IPS DF 4.7 (cell line): ENCODE data around the gene ALPK3.

Experiments used
- DNase-seq: peaks from one replicate; pipeline ENCODE4 v3.0.0-alpha.2; 2013; ENCODE audit warnings: low spot score; ENCODE audit errors: extremely low read depth

ALPK3 gene

GRCh38 chr15:84816694-84817465 is at the start of gene ALPK3:
Gene ALPK3, plus strand, starts transcription at chr15:84817356. Its CDS starts 97 bp downstream, at chr15:84817453.
- no peak for DNase-seq

GRCh38 chr15:84772031-84772430 is 45.1 kb upstream of the ALPK3 start:
- DNase-seq = no peak

- no peak for DNase-seq
These were observed 44.7 kb upstream of the ALPK3 start for GRCh38 chr15:84772467-84772866.

- no peak for DNase-seq
These were observed 43.4 kb upstream of the ALPK3 start for GRCh38 chr15:84773716-84774115.

- DNase-seq = no peak
These were observed 41.2 kb upstream of the ALPK3 start for GRCh38 chr15:84775867-84776449.

GRCh38 chr15:84778194-84778593 is 39.0 kb upstream of the ALPK3 start:
- DNase-seq = no peak

- no peak for DNase-seq
These were observed 36.7 kb upstream of the ALPK3 start for GRCh38 chr15:84780492-84780891.

- no peak for DNase-seq
These were observed 35.7 kb upstream of the ALPK3 start for GRCh38 chr15:84781495-84781894.

GRCh38 chr15:84782346-84782745 is 34.8 kb upstream of the ALPK3 start:
- DNase-seq = no peak

- DNase-seq = no peak
These were observed 33.5 kb upstream of the ALPK3 start for GRCh38 chr15:84783493-84784251.

- no peak for DNase-seq
These were observed 32.9 kb upstream of the ALPK3 start for GRCh38 chr15:84784262-84784661.

- DNase-seq = no peak
These were observed 32.1 kb upstream of the ALPK3 start for GRCh38 chr15:84785053-84785452.

GRCh38 chr15:84788500-84788899 is 28.7 kb upstream of the ALPK3 start:
- no peak for DNase-seq

- no peak for DNase-seq
These were observed 27.4 kb upstream of the ALPK3 start for GRCh38 chr15:84789762-84790161.

GRCh38 chr15:84790676-84791075 is 26.5 kb upstream of the ALPK3 start:
- DNase-seq = no peak

GRCh38 chr15:84791763-84792162 is 25.4 kb upstream of the ALPK3 start:
- DNase-seq = no peak

GRCh38 chr15:84793431-84794161 is 23.6 kb upstream of the ALPK3 start:
- DNase-seq = no peak

- no peak for DNase-seq
These were observed 23.0 kb upstream of the ALPK3 start for GRCh38 chr15:84794162-84794547.

GRCh38 chr15:84795186-84795585 is 22.0 kb upstream of the ALPK3 start:
- no peak for DNase-seq

GRCh38 chr15:84797212-84797611 is 19.9 kb upstream of the ALPK3 start:
- DNase-seq = no peak

GRCh38 chr15:84797801-84798200 is 19.4 kb upstream of the ALPK3 start:
- no peak for DNase-seq
